CD4-positive, alpha-beta T cell (primary cell): ENCODE data around the gene ATPAF2. TPM values are rescaled to one million over a fixed set of nuclear protein-coding genes. Genes with fewer than 3 reads are reported as not detected.
A peak's percentile ranks its signal among the peaks of the same experiment; 100 is the strongest.

Experiments
- ATAC-seq: fragments of 200-7000 bp; cut with Tn5 transposase; one replicate; pipeline ENCODE4 v1.10.0; 2022; ENCODE audit warnings: mild to moderate bottlenecking; ENCODE audit not compliant: poor library complexity
- CTCF ChIA-PET: fragments of 350-600 bp; sonication (Branson Sonifier 250); formaldehyde crosslinking; loops from one replicate; lab custom pipeline; 2021; ENCODE audit warnings: antibody characterized with exemption, inconsistent platforms; lab: Charles Lee
- POLR2A ChIA-PET: fragments of 350-600 bp; sonication (Branson Sonifier 250); formaldehyde crosslinking; loops from one replicate; lab custom pipeline; 2021; ENCODE audit warnings: antibody characterized with exemption, inconsistent platforms; lab: Charles Lee
- DNase-seq, 14 experiments: peaks; one replicate each; pipeline ENCODE4 v3.0.0-alpha.2; 2013 to 2020; ENCODE audit warnings: mixed read lengths in 2 of 14
- H3K27ac ChIP-seq, 2 donors: one replicate each; pipeline versions ENCODE4 v1.5.1 to v1.7.0; 2013; ENCODE audit warnings: low read length in 2 of 2, low read depth in 1 of 2, mild to moderate bottlenecking in 1 of 2
- H3K27me3 ChIP-seq, 2 experiments: 1 replicate in 1 of 2; 2 replicates in 1 of 2; pipeline versions ENCODE4 v1.6.1 to v1.7.0; 2013; ENCODE audit warnings: low read length in 2 of 2, control low read depth in 1 of 2, mild to moderate bottlenecking in 1 of 2, moderate library complexity in 1 of 2; ENCODE audit not compliant: insufficient read depth in 2 of 2, control insufficient read depth in 1 of 2
- H3K36me3 ChIP-seq: one replicate; pipeline ENCODE4 v1.6.1; 2013; ENCODE audit warnings: low read length, control low read depth; ENCODE audit not compliant: insufficient read depth
- H3K4me1 ChIP-seq: one replicate; pipeline ENCODE4 v1.6.1; 2013; ENCODE audit warnings: low read length, control low read depth; ENCODE audit not compliant: insufficient read depth
- H3K4me3 ChIP-seq: one replicate; pipeline ENCODE4 v1.5.1; 2013; ENCODE audit warnings: mild to moderate bottlenecking, low read length, moderate library complexity
- H3K9me3 ChIP-seq, 2 experiments: 1 replicate in 1 of 2; 2 replicates in 1 of 2; pipeline versions ENCODE4 v1.6.1 to v1.7.0; 2013; ENCODE audit warnings: low read length in 2 of 2, mild to moderate bottlenecking in 2 of 2, control low read depth in 1 of 2, moderate library complexity in 1 of 2; ENCODE audit not compliant: control insufficient read depth in 1 of 2, insufficient read depth in 1 of 2
- H3K27ac Mint-ChIP-seq: one replicate; pipeline ENCODE4 v1.8.0; 2020; ENCODE audit warnings: mixed read lengths
- H3K27me3 Mint-ChIP-seq: one replicate; pipeline ENCODE4 v1.8.0; 2021; ENCODE audit warnings: mixed read lengths
- H3K36me3 Mint-ChIP-seq: one replicate; pipeline ENCODE4 v1.8.0; 2021; ENCODE audit warnings: low read depth, mixed read lengths
- H3K4me1 Mint-ChIP-seq: one replicate; pipeline ENCODE4 v1.8.0; 2021; ENCODE audit warnings: low read depth, mixed read lengths
- H3K4me3 Mint-ChIP-seq: one replicate; pipeline ENCODE4 v1.8.0; 2020; ENCODE audit warnings: mild to moderate bottlenecking, mixed read lengths
- H3K9me3 Mint-ChIP-seq: one replicate; pipeline ENCODE4 v1.8.0; 2020; ENCODE audit warnings: mixed read lengths
- intact Hi-C, 2 experiments: fragments of 100-400 bp; cut with DNase I in 1 of 2; cut with micrococcal nuclease in 1 of 2; formaldehyde crosslinking; loops; one replicate each; pipeline versions ENCODE4 v1.15.1 to v1.9.0; 2023 to 2025; cut with DNase I, micrococcal nuclease
- total RNA-seq, 174 experiments: library from RNA in 2 of 174; stranded (reverse) in 2 of 174; gene quantifications; one replicate each; pipeline ENCODE4 v1.2.3 and lab custom pipeline; 2021 to 2026
- TF ChIP-seq, protein P1 (sequence below): fragments of 200-600 bp; IDR thresholded peaks from one replicate; pipeline ENCODE4 v1.8.0; 2022; ENCODE audit warnings: antibody characterized with exemption, mild to moderate bottlenecking

ATPAF2 gene
- total RNA-seq, 2 experiments from 2014 or later = 20.8 to 21.9 TPM

DNA sequence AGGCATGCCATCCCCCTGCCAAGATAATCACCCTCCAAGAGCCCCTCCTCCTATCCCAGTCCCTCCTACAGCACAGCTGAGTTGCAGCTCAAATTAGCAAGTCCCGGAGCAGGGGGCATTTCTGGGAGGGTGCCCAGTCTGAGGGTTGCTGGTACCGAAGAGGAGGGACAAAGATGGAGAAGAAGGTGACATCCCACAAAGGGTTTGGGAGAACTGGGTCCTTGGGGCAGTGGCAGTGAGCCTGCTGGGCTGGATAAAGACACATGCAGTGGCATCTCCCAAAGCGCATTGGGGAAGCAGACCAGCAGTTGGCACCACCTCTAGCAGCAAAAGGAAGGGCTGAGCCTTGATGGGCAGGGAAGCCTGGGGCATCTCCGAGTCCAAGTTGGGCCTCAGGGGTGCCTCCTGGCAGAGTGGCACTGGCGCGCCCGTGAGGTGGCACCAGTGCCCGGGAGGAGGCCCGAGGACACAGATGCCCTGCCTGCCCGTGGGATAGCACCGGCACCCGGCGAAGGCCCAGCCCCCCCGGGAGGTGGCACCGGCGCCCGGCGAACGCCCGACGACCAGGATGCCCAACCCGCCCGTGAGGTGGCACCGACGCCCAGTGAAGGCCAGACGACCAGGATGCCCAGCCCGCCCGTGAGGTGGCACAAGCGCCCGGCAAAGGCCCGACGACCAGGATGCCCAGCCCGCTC lies 67.4 kb downstream of the ATPAF2 start:
- Histone ChIP-seq H3K27me3 (no peaks in the 10 kb centered on the region), H3K4me1 (peaks cover 23% of the 10 kb centered on the region), H3K36me3 (no peaks in the 10 kb centered on the region), H3K27ac (peak overlapping the region in 1 of 2 donors; percentile 76), H3K4me3 (peak overlapping the region; percentile 70), H3K9me3 (no peaks in the 10 kb centered on the region)
- intact Hi-C loops = loop anchor here (1.0 to 10.0 kb wide), 8 partner anchors 13 to 343 kb away; partner anchors contain the start of genes ATPAF2 (in 2 of the 2), GID4 (in 2 of the 2), DRG2 (in 1 of the 2) and SMCR8 (in 1 of the 2)
- ChIA-PET POLR2A (interaction anchor here (0.5 to 5.5 kb wide), 14 partner anchors 8 to 1682 kb away, joined by 3 to 115 read pairs (median 5); partner anchors contain the start of genes ATPAF2, GID4, PEMT and SREBF1), CTCF (interaction anchor here (0.5 to 2.8 kb wide), 5 partner anchors 13 to 62 kb away, joined by 3 to 15 read pairs (median 4); no protein-coding TSS in a partner anchor)
- ATAC-seq (no peak), DNase-seq (peak in 5 of 14 experiments; percentile 16 to 40 (median 24))
- no peaks in the 10 kb centered on the region for H3K9me3 Mint-ChIP-seq
- TF ChIP-seq, protein P1, sequence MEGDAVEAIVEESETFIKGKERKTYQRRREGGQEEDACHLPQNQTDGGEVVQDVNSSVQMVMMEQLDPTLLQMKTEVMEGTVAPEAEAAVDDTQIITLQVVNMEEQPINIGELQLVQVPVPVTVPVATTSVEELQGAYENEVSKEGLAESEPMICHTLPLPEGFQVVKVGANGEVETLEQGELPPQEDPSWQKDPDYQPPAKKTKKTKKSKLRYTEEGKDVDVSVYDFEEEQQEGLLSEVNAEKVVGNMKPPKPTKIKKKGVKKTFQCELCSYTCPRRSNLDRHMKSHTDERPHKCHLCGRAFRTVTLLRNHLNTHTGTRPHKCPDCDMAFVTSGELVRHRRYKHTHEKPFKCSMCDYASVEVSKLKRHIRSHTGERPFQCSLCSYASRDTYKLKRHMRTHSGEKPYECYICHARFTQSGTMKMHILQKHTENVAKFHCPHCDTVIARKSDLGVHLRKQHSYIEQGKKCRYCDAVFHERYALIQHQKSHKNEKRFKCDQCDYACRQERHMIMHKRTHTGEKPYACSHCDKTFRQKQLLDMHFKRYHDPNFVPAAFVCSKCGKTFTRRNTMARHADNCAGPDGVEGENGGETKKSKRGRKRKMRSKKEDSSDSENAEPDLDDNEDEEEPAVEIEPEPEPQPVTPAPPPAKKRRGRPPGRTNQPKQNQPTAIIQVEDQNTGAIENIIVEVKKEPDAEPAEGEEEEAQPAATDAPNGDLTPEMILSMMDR = no peak
- H3K4me1 Mint-ChIP-seq = peaks cover 56% of the 10 kb centered on the region
- H3K27ac Mint-ChIP-seq = peak overlapping the region; percentile 90
- peaks cover 11% of the 10 kb centered on the region for H3K36me3 Mint-ChIP-seq
- H3K4me3 Mint-ChIP-seq = peak overlapping the region; percentile 95
- H3K27me3 Mint-ChIP-seq = no peaks in the 10 kb centered on the region

DNA sequence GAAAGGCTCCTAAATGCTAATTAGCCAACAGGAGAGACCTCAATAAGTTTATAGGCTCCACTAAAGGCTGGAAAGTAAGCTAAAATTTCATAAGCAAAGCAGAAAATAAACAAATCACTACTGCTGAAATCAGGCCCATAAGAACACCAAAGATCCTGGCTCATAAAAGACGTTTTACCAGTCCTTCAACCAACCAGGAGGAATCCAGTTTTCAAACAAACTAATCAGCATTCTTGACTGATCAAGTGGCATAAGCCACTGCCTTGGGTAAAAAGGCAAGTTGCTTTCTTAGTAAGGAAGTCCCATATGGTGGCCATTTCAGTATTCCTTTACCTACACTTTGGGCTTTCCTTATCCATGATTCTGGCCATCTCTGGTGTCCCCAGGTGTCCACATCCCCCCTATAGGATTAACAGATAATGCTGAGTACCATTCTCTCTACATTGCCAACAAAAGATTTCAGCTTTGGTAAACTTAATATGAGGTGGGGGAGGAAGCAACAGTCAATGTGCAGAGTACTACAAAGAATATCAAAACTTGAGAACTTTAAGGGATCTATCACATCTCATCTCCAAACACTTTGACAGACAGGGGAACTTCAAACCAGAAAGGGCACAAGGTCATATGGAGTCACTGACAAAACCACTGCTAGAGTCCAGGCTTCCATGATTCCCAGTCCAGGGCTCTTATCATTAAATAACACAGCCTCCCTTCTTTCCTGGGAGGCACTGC lies 68.1 kb downstream of the ATPAF2 start:
- H3K9me3 ChIP-seq = no peaks in the 10 kb centered on the region
- Mint-ChIP-seq H3K4me1 (peaks cover 63% of the 10 kb centered on the region), H3K27ac (peak overlapping the region; percentile 82), H3K4me3 (peak overlapping the region; percentile 95), H3K9me3 (no peaks in the 10 kb centered on the region), H3K27me3 (no peaks in the 10 kb centered on the region), H3K36me3 (peaks cover 11% of the 10 kb centered on the region)
- H3K4me3 ChIP-seq = peak overlapping the region; percentile 70
- TF ChIP-seq, protein P1 = no peak
- ATAC-seq = no peak
- intact Hi-C loops = loop anchor here (5.0 to 10.0 kb wide), 5 partner anchors 49 to 344 kb away; partner anchors contain the start of genes DRG2 (in 1 of the 2), SMCR8 (in 1 of the 2) and TOP3A (in 1 of the 2)
- POLR2A ChIA-PET = interaction anchor here (1.1 to 5.5 kb wide), 3 partner anchors 13 to 135 kb away, joined by 3 to 115 read pairs (median 11); partner anchors contain the start of gene SREBF1
- H3K36me3 ChIP-seq = no peaks in the 10 kb centered on the region
- H3K4me1 ChIP-seq = peaks cover 23% of the 10 kb centered on the region
- DNase-seq = no peak
- H3K27ac ChIP-seq = no peak overlapping the region
- H3K27me3 ChIP-seq = no peaks in the 10 kb centered on the region
- CTCF ChIA-PET = interaction anchor here (1.3 to 2.8 kb wide), 2 partner anchors 12 to 52 kb away, joined by 3 to 15 read pairs; no protein-coding TSS in a partner anchor

Other genes starting within 250 kb of the ATPAF2 start
- gene SREBF1, start 202.2 kb downstream of the ATPAF2 start, total RNA-seq = 100 to 1,000 TPM; 249 to 264 TPM
- gene TOM1L2, start 66.8 kb downstream of the ATPAF2 start, total RNA-seq = 10 to 100 TPM; 28.5 to 30.5 TPM
- under 1 TPM in 1 of 2 experiments, not detected in 1; 0.11 TPM for gene DRC3, start 66.3 kb downstream of the ATPAF2 start, total RNA-seq
- 1 to 10 TPM; 3.4 to 3.7 TPM for gene GID4, start 240 bp upstream of the ATPAF2 start, total RNA-seq
- 10 to 100 TPM; 38.9 to 40.6 TPM for gene DRG2, start 48.8 kb upstream of the ATPAF2 start, total RNA-seq
- gene MYO15A, start 69.6 kb upstream of the ATPAF2 start, total RNA-seq = 1 to 10 TPM; 1.2 to 1.6 TPM
- 100 to 1,000 TPM; 117 to 119 TPM for gene ALKBH5, start 144.7 kb upstream of the ATPAF2 start, total RNA-seq
- gene LLGL1, start 186.5 kb upstream of the ATPAF2 start, total RNA-seq = 10 to 100 TPM; 10.8 to 11.6 TPM
- 100 to 1,000 TPM; 179 to 190 TPM for gene FLII, start 219.6 kb upstream of the ATPAF2 start, total RNA-seq
- 10 to 100 TPM; 10.7 to 14.3 TPM for gene MIEF2, start 221.5 kb upstream of the ATPAF2 start, total RNA-seq